A549 treated with ZK216348 at 1 μM for 4 hours (cell line): ENCODE data around the gene PGAP2. TPM values are rescaled to one million over a fixed set of nuclear protein-coding genes. Genes with fewer than 3 reads are reported as not detected.

Experiments used
- total RNA-seq: library from RNA; stranded (reverse); fragments of 200-300 nt; extraction: Qiagen RNA extraction; gene quantifications from 5 replicates; pipeline ENCODE4 v1.2.3, GENCODE V29; 2022; ENCODE audit warnings: low read depth

The PGAP2 gene
- 18.7 to 26.6 TPM (median 22.6 TPM) in 5 replicates for total RNA-seq

DNA sequence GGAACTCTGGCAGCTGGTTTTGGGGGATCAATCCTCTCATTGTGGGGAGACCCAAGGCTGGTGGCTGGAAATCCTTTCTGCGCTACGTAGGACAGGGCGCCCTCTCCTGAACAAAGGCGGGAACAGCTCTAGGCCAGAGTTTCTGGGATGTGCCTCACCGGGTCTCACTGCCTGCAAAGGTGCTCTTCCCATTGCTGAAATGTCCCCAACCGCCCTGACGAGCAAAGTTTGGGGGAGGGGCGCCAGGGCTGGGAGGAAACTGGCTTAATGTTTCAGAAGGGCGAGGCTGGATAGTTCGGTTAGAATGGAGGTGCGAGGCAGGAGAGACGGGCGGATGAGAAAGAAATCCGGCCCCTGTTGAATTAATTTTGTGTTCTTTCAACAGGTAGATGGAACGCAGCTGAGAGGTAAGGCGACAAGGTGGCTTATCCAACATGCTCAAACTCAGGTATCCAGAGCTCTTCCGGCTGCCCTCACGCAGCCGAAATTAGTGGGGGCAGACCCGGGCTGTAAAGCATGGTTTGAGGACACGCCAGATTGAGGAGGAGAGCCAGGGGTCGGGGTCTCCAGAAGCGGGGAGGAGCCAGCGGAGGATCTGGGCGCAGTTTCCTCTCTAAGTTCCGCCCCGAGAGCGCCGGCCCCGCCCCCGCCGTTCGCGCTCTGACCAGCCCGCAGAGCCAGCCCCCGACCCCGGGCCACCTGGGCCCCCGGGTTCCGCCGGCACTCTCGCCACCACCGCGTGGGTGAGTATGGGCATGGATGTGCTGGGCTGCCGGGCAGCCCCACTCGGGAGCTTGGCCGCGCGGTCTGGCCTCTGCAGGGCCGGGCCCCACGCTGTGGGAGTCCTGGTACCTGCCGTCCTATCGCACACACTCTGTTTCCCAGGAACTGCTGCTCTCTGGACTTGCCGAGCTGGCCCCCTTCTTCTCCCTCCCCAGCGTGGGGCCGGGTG lies at the start of gene PGAP2:
PGAP2 (plus strand) TSS at position 652 of the 952 bp plus-strand sequence. CDS start 2,700 bp downstream, outside the sequence.

DNA sequence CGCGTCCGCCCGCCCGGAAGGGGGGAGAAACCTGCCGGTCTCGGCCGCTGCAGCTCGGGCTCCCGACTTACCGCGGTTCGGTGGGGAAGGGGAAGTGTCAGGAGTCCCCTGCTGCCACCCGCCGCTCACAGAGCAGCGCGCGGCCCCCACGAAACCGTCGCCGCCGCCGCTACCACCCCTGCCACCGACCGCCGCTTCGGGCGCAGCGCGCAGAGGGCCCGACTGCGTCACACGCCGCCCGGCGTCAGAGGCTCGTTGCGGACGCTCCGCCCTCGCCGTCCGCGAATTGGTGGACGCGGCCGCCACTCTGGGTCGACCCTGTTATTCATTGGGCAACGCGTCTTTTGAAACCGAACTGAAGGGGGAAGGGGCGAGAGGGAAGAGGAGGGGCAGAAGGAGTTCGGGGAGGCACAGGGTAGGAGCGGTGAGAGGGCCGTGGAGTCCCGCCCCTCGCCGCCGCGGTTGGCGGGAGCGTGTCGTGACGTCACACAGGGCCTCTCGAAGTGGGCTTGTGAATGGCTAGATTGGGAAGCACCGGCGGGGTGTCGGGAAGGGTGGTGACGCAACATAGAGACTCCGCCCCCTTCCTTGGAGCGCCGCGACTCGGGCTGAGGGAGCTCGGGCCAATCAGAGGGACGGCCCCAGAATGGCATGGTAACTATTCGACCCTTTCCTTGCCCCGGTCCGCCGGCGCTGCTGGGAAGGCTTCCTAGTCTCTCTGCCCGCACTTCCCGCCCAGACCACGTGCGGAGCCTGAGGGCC lies 10.8 kb upstream of the PGAP2 start, which contains the start of gene NUP98:
NUP98 (minus strand) TSS at position 226 of the 762 bp plus-strand sequence. CDS start 15,437 bp downstream, outside the sequence.

DNA sequence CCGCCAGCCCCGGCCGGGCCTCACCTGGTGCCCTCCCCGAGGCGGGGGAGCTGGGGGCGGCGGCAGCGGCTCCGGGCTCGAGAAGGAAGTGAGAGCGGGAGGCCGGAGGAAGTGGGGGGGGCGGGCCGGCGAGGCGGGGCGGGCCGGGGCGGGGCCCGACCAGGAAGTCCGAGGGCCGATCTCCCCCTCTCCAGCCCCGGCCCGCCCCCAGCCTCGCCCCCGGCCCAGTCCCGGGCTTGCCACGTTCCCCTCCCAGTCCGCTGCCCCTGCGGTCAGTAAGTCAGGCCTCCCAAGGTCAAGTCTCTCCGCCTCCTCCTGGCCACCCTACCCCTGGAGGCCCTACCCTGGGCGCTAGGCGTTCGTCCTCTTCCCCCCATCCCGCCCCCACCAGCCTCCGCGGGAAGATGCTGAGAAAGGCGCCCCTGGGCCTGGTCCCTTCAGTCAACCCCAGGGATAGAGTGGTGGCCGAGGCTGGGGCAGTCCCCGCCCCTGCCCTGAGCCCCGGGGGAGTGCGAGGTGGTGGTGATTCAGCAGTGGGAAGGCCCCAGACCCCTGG lies 32.6 kb downstream of the PGAP2 start, which contains the start of gene RHOG:
RHOG (minus strand) TSS at position 90 of the 556 bp plus-strand sequence. CDS start 12,821 bp downstream, outside the sequence.

DNA sequence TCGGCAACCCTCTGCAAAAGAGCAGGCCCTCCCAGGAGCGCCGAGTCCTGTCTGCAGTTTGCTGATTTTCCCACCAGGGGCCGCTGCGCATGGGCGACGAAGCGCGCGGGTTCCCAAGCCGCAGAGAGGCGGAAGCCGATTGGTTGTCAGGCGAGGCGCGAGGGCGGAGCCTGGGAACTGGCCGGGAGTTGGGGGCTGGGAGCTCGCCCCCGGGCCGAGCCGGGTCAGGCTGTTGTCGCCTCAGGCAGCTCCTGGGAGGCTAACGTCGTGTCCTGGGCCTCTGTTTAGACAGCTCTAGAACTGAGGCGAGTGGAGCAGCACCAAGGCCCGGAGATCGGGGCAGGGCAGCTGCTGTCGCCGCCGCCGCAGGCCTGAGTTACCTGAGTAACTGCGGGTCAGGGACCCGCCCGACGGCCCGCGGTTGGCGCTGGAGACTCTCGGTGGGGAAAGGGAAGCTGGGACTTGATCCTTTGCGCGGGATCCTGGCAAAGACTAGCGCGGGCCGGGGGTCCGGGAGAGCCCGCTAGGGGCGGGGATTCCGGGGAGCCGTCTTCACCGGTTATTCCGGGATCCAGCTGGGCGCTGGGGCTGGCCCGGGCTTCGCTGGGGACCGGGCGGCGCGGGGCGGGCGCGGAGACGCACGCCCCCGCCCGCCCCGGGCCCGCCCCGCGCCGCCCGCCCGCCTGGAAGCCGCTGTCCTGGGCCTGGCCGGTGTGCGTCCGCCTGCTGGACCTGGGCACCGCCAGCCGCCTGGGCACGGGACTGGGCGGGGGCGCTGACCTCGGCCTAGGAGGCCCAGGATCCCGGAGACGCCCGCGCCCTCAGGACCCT lies 46.8 kb downstream of the PGAP2 start, which contains the start of gene STIM1:
STIM1 (plus strand) TSS at position 688 of the 831 bp plus-strand sequence. CDS start 607 bp downstream, outside the sequence.

Other genes starting within 250 kb of the PGAP2 start
- gene ART5, start 166.6 kb upstream of the PGAP2 start, total RNA-seq, result 0.18 to 0.70 TPM (median 0.25 TPM) in 4 of 5 replicates, not detected in the other
- gene ART1, start 163.4 kb upstream of the PGAP2 start, total RNA-seq, result not detected in 5 replicates
- gene CHRNA10, start 137.2 kb upstream of the PGAP2 start, total RNA-seq, result 0.55 to 1.9 TPM (median 0.93 TPM) in 5 replicates
- gene NUP98, start 11.0 kb upstream of the PGAP2 start, total RNA-seq, result 63.8 to 72.0 TPM (median 69.6 TPM) in 5 replicates
- gene RHOG, start 32.4 kb downstream of the PGAP2 start, total RNA-seq, result 80.3 to 111 TPM (median 109 TPM) in 5 replicates
- gene STIM1, start 47.1 kb downstream of the PGAP2 start, total RNA-seq, result 23.9 to 30.2 TPM (median 25.0 TPM) in 5 replicates